IPS-20b (cell line): ENCODE data around the gene SCN2B.

ENCODE experiments used
- H3K27ac ChIP-seq: one replicate; pipeline ENCODE4 v1.5.1; 2013; ENCODE audit warnings: low read length
- H3K27me3 ChIP-seq: 2 replicates; pipeline ENCODE4 v1.6.1; 2013; ENCODE audit warnings: mild to moderate bottlenecking, low read length, inconsistent platforms; ENCODE audit not compliant: insufficient read depth
- H3K36me3 ChIP-seq: 2 replicates; pipeline ENCODE4 v1.6.1; 2013; ENCODE audit warnings: low read depth, mild to moderate bottlenecking, inconsistent platforms, low read length, moderate library complexity; ENCODE audit not compliant: insufficient read depth
- H3K4me1 ChIP-seq: 2 replicates; pipeline ENCODE4 v1.6.1; 2013; ENCODE audit warnings: mild to moderate bottlenecking, control low read depth, inconsistent platforms, low read length, moderate library complexity; ENCODE audit not compliant: insufficient read depth
- H3K4me3 ChIP-seq: 2 replicates; pipeline ENCODE4 v1.5.1; 2013; ENCODE audit warnings: mild to moderate bottlenecking, low read length, inconsistent platforms
- H3K9ac ChIP-seq: 2 replicates; pipeline ENCODE4 v1.6.1; 2013; ENCODE audit warnings: low read depth, mild to moderate bottlenecking, inconsistent platforms, low read length, moderate library complexity
- H3K9me3 ChIP-seq: 2 replicates; pipeline ENCODE4 v1.6.1; 2013; ENCODE audit warnings: mild to moderate bottlenecking, low read depth, low read length, inconsistent platforms; ENCODE audit not compliant: insufficient read depth

The SCN2B gene, protein sequence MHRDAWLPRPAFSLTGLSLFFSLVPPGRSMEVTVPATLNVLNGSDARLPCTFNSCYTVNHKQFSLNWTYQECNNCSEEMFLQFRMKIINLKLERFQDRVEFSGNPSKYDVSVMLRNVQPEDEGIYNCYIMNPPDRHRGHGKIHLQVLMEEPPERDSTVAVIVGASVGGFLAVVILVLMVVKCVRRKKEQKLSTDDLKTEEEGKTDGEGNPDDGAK

DNA sequence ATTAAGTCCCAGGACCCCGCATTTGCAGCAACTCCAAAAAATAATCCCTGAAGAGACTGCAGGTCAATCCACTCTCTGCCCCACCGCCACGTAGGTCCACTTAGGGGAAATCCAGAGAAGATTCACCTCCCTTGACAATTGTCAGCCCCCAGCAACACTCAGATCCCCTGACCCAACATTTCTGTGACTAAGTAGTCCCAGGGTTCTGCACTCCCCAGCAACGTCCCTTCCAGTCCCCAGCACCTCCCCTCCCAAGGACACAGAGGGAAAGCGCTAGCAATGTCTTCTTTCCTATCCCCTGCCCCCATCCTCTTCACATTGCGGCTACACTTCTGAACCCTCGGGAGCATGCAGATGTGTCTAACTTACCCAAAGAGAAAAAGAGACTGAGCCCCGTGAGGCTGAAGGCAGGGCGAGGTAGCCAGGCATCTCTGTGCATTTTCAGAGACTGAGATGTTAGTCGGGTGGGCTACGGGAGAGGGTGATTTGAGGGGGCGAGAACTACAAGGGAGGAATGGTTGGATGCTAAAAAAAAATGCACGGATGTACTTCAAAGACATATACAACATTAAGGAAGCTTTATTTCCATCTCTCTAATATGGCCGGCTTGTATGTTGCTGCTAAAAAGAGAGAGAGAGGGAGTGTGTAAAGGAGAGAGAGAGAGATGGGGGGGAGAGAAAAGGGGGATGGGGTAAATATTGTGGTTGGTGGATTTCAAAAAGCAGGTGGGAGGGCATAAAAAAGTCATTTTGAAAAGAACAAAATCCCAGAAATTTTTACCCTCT lies at the start of gene SCN2B:
TSS of gene SCN2B (minus strand) at position 647 of the 785 bp plus-strand sequence. CDS start at position 439, 208 bp downstream.
- H3K4me3 ChIP-seq: peak within 1 kb of the TSS; percentile 86

DNA sequence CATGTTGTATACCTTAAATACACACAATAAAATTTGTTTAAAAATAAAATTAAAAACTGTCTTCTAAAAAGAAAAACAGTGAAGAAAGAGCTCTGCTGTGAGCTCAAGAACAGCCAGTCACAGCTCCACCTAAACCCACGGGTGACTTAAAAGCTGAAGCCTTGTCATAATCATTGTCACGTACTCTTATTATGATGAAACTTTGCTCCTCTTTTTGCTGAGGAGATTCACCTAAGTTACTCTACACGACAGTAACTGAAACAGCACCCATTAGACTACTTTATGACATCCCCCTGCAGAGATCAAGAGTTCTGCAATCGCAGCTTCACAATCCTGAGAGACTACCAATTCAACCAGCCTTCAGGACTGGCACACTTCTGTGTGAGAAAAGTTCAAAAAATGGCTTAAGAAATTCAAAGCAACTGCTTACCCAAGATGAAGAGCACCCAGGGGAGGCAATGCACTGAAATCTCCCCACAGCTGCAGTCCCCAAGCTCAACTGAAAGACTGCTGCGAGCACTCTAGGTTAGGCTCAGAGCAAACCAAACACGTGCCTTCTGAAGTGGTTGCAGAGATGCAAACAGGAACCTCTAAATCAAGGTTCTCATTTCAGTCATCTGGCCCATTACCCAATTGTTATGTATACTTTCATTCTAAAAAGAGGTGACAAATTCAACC lies 48.2 kb upstream of the SCN2B start, which contains the start of gene JAML:
TSS of gene JAML (minus strand) at position 501 of the 678 bp plus-strand sequence. CDS start 10,145 bp downstream, outside the sequence.
- Histone ChIP-seq H3K4me3 (no peak within 1 kb of the TSS), H3K27ac (no peak within 1 kb of the TSS)

More for the DNA sequence above, at the start of gene SCN2B:
- peaks cover 61% of the 10 kb centered on the region for H3K27me3 ChIP-seq
- H3K27ac ChIP-seq: no peak within 1 kb of the TSS
- no peaks in the 10 kb centered on the region for H3K9me3 ChIP-seq
- peaks cover 21% of the 10 kb centered on the region for H3K4me1 ChIP-seq
- H3K9ac ChIP-seq: peak within 1 kb of the TSS; percentile 41
- no peaks in the 10 kb centered on the region for H3K36me3 ChIP-seq

DNA sequence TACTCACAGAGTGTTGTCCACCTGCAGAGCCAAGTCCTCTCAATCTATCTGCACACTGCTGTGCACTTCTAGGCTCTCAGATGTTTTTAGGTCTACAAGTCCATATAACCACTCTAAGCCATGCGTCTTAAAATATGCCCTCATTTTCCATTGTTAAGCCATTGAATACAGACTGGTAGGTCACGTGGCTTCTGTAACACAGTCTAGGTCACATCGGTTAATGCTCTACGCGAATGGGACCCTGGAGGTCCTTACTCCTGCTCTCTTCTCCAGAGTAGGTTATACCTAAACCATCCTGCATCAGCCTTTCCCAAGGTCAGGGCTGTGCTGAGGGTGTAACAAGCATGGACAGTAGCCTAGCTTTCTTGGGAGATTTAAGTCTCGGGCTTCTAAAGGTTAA lies 47.6 kb upstream of the SCN2B start:
- Histone ChIP-seq H3K9me3 (no peaks in the 10 kb centered on the region), H3K27ac (no peak overlapping the region), H3K9ac (no peak overlapping the region), H3K27me3 (no peaks in the 10 kb centered on the region; the same call in 1 of the 2 replicates), H3K36me3 (no peaks in the 10 kb centered on the region), H3K4me1 (0 out of 2 replicates have a peak, but pooled peaks cover 2% of the 10 kb centered on the region), H3K4me3 (no peak overlapping the region)

More for the DNA sequence above, 48.2 kb upstream of the SCN2B start, which contains the start of gene JAML:
- Histone ChIP-seq H3K4me1 (0 out of 2 replicates have a peak, but pooled peaks cover 2% of the 10 kb centered on the region), H3K36me3 (no peaks in the 10 kb centered on the region), H3K27me3 (no peaks in the 10 kb centered on the region; the same call in 1 of the 2 replicates), H3K9ac (no peak within 1 kb of the TSS), H3K9me3 (no peaks in the 10 kb centered on the region)

DNA sequence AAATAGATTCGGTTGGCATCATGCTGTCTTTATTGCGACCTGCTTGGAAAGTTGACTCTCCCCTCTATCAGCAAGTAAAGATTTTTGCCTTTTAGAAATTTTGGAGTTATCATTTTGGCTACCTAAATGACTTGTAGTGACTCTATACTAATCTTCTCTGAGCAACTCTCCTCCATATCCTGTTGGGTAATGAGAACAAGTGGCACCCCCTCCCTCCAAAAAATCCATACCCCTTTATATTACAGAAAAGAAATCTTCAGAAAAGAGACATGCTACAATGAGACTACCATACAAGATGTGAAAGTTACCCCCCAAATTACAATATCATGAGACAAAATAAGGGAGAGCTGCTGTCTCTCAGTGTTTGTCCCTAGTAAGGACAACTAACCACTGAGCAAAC lies 47.1 kb upstream of the SCN2B start:
- Histone ChIP-seq H3K36me3 (no peaks in the 10 kb centered on the region), H3K9ac (no peak overlapping the region), H3K9me3 (no peaks in the 10 kb centered on the region), H3K27ac (no peak overlapping the region), H3K4me3 (no peak overlapping the region), H3K27me3 (no peaks in the 10 kb centered on the region; the same call in 1 of the 2 replicates), H3K4me1 (0 out of 2 replicates have a peak, but pooled peaks cover 2% of the 10 kb centered on the region)

DNA sequence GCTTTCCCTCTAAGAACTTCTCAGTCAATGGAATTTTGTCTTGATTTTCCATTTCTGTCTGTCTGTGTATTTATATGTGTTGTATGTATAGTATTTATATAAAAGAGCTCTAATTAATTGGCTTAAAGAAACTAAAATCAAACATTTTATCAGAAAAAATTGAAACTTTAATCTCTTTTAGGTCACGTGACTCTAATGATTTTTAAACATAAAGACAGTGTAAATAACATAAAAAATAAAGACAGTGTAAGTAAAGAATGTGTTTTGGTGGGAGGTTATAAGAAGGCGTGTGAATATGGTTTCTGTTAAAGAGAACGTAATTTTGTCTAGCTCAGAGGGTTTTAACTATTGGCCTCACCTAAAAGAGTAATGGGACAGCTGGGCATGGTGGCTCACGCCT lies 46.0 kb upstream of the SCN2B start:
- Histone ChIP-seq H3K9ac (no peak overlapping the region), H3K4me1 (no peaks in the 10 kb centered on the region), H3K9me3 (no peaks in the 10 kb centered on the region), H3K27ac (no peak overlapping the region), H3K36me3 (no peaks in the 10 kb centered on the region), H3K4me3 (no peak overlapping the region), H3K27me3 (no peaks in the 10 kb centered on the region; the same call in 1 of the 2 replicates)

DNA sequence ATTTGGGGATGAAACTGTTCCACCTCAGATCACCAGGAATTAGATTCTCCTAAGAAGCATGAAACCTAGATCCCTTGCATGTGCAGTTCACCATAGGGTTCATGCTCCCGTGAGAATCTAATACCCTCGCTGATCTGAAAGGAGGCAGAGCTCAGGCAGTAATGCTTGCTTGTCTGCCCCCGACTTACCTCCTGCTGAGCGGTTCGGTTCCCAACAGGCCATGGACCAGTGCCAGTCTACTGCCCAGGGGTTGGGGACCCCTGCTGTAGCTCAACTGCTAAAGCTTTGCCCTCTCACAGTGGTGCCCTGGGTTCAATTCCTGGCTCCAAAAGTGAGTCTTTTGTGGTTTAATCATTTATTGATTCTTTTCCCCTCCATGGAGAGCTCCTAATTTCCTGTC lies 45.0 kb upstream of the SCN2B start:
- H3K9ac ChIP-seq: no peak overlapping the region
- no peak overlapping the region for H3K4me3 ChIP-seq
- no peaks in the 10 kb centered on the region for H3K4me1 ChIP-seq
- H3K27ac ChIP-seq: no peak overlapping the region
- no peaks in the 10 kb centered on the region for H3K9me3 ChIP-seq
- no peaks in the 10 kb centered on the region for H3K36me3 ChIP-seq
- no peaks in the 10 kb centered on the region; the same call in 1 of the 2 replicates for H3K27me3 ChIP-seq

DNA sequence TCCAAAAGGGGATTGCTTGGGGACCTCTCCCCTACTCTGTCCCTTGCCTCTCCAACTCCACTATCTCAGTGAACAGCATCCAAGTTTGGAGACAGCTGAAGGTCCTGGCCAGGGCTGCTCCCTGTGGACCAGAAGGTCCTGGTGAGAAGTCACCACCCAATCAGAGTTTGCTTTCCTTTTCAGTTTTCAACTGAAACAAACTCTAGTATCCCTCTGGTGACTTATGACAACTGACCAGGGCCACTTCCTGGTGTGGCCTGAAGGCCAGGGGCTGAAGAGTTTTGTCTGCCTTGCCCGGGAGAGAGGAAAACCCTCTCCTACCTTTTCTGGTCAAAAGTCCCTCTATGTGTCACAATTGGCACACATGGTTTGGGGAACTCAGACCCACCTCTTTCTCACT lies 43.3 kb upstream of the SCN2B start:
- Histone ChIP-seq H3K4me1 (no peaks in the 10 kb centered on the region), H3K27me3 (no peaks in the 10 kb centered on the region; the same call in 1 of the 2 replicates), H3K36me3 (no peaks in the 10 kb centered on the region), H3K4me3 (no peak overlapping the region), H3K9me3 (no peaks in the 10 kb centered on the region), H3K9ac (no peak overlapping the region), H3K27ac (no peak overlapping the region)

DNA sequence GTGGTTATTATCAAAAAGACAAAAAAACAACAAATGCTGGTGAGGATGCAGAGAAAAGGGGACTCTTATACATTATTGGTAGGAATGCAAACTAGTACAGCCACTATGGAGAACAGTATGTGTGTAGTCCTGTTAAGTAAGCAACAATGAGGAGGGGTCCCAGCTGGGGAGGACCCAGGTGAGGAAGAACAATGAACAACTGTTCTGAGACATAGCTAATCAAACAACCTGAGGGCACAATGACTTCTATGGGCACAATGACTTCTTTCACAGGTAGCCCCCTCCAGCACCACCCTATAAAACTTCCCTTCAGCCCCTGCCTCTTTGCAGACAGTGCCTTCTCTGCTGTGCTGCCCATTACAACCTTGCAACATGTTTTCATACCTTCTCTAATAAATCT lies 42.8 kb upstream of the SCN2B start:
- Histone ChIP-seq H3K4me1 (no peaks in the 10 kb centered on the region), H3K27ac (no peak overlapping the region), H3K9me3 (no peaks in the 10 kb centered on the region), H3K9ac (no peak overlapping the region), H3K36me3 (no peaks in the 10 kb centered on the region), H3K27me3 (no peaks in the 10 kb centered on the region; the same call in 1 of the 2 replicates), H3K4me3 (no peak overlapping the region)

DNA sequence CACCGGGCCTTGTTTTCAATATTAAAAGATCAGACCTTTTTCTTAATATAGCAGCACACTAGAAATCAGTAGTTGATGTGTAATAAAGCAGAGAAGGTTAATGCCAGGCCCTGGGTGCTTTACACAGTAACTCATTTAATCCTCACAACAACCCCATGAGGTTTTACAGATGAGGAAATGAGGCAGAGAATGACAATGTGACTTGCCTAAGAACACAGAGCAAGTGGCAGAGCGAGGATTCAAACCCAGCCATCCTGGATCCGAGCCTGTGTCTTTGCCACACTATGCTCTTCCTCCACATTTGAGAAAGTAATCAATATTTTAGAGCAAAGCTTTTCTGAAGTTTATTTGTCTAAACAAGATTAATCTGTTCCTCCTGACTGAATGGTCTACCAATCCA lies 41.1 kb upstream of the SCN2B start:
- Histone ChIP-seq H3K9ac (no peak overlapping the region), H3K27me3 (no peaks in the 10 kb centered on the region)

DNA sequence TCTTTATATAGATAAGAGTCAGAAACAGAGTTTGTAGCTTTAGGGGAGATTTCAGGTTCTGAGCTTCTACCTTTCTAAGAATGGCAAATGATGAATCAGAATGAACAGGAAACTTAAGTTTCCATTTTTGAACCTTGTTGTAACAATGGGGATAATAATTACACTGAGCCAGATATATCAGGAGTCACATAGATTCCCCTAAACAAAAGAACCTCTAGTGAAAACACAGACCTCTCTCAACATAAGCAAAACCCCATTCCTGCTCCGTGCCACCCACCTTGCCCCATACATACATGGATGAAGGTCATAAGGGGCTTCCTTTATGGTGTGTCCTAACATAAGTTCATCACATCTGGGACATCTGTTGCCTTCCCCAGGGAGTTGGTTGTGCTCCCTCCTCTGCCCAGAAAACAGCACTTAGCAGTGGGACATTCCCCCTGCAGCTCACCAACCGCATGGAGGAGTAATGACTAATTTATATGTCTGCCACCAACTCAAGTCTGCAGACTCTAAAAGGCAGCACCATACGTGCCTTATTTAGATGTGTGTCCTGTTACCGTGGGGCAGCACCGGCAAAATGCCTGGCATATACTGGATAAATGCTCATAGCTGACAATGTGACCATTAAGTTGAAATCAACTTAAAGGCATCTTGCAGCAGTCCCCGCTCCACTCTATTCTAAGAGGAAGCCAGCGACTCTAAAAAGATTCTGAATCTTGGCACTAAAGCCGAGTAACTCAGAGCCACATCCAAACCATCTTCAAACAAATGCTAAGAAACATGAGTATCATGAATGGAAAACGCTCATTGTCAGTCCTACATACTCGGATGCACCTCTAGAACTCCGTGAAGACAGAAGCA lies 40.4 kb upstream of the SCN2B start:
- Histone ChIP-seq H3K27ac (no peak overlapping the region), H3K36me3 (no peaks in the 10 kb centered on the region), H3K4me1 (peaks cover 16% of the 10 kb centered on the region), H3K27me3 (no peaks in the 10 kb centered on the region), H3K9me3 (no peaks in the 10 kb centered on the region), H3K4me3 (no peak overlapping the region), H3K9ac (no peak overlapping the region)

More for the DNA sequence above, 41.1 kb upstream of the SCN2B start:
- Histone ChIP-seq H3K4me3 (no peak overlapping the region), H3K36me3 (no peaks in the 10 kb centered on the region), H3K9me3 (no peaks in the 10 kb centered on the region), H3K4me1 (peaks cover 10% of the 10 kb centered on the region; the same call in 1 of the 2 replicates), H3K27ac (no peak overlapping the region)

DNA sequence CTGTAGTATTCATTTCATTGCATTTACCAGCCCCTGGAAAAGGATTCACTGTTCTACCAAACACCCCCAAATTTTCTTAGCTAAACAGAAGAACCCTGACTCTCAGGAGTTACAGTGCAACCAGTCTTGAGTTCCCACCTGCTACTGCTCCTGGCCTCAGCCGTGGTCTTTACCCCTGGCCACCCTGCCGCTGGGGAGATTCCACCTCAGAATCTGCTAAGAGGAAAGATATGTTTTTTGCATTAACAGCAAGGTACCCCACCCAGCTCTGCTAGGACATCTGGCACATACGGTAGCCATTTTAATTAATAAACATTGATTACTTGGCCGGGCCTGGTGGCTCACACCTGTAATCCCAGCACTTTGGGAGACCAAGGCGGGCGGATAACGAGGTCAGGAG lies 39.3 kb upstream of the SCN2B start:
- H3K36me3 ChIP-seq: no peaks in the 10 kb centered on the region
- H3K4me3 ChIP-seq: no peak overlapping the region
- H3K27ac ChIP-seq: no peak overlapping the region
- no peak overlapping the region for H3K9ac ChIP-seq
- H3K4me1 ChIP-seq: peaks cover 25% of the 10 kb centered on the region
- no peaks in the 10 kb centered on the region for H3K9me3 ChIP-seq
- no peaks in the 10 kb centered on the region for H3K27me3 ChIP-seq
